Ishikawa (cell line): ENCODE results near the gene TECTA.

Experiments
- CEBPB ChIP-seq: IDR thresholded peaks from 2 replicates; pipeline ENCODE4 v1.6.1; 2012
- CREB1 ChIP-seq: IDR thresholded peaks from 2 replicates; pipeline ENCODE4 v1.6.1; 2012; ENCODE audit warnings: low read depth
- EGR1 ChIP-seq: IDR thresholded peaks from 2 replicates; pipeline ENCODE4 v1.6.1; 2012
- EP300 ChIP-seq: IDR thresholded peaks from 2 replicates; pipeline ENCODE4 v1.6.1; 2012; ENCODE audit warnings: borderline replicate concordance
- FOXM1 ChIP-seq: IDR thresholded peaks from 2 replicates; pipeline ENCODE4 v1.6.1; 2012; ENCODE audit warnings: low read depth, borderline replicate concordance
- NFIC ChIP-seq: IDR thresholded peaks from 2 replicates; pipeline ENCODE4 v1.6.1; 2012
- RAD21 ChIP-seq: IDR thresholded peaks from 2 replicates; pipeline ENCODE4 v1.6.1; 2012; ENCODE audit warnings: low read depth
- TAF1 ChIP-seq: IDR thresholded peaks from 2 replicates; pipeline ENCODE4 v1.6.1; 2012; ENCODE audit warnings: low read depth, mild to moderate bottlenecking
- TCF12 ChIP-seq: IDR thresholded peaks from 2 replicates; pipeline ENCODE4 v1.6.1; 2012; ENCODE audit warnings: low read depth
- TEAD4 ChIP-seq: IDR thresholded peaks from 2 replicates; pipeline ENCODE4 v1.6.1; 2012
- YY1 ChIP-seq: IDR thresholded peaks from 2 replicates; pipeline ENCODE4 v1.6.1; 2012; ENCODE audit warnings: low read depth
- ZBTB7A ChIP-seq: IDR thresholded peaks from 2 replicates; pipeline ENCODE4 v1.6.1; 2012; ENCODE audit warnings: low read depth
- TF ChIP-seq, protein P1 (sequence below): IDR thresholded peaks from 2 replicates; pipeline ENCODE4 v1.6.1; 2012
- TF ChIP-seq, protein P2 (sequence below): IDR thresholded peaks from 2 replicates; pipeline ENCODE4 v1.6.1; 2012
- TF ChIP-seq, protein P3 (sequence below): IDR thresholded peaks from 2 replicates; pipeline ENCODE4 v1.6.1; 2012; ENCODE audit warnings: low read depth, mild to moderate bottlenecking

The TECTA gene

DNA sequence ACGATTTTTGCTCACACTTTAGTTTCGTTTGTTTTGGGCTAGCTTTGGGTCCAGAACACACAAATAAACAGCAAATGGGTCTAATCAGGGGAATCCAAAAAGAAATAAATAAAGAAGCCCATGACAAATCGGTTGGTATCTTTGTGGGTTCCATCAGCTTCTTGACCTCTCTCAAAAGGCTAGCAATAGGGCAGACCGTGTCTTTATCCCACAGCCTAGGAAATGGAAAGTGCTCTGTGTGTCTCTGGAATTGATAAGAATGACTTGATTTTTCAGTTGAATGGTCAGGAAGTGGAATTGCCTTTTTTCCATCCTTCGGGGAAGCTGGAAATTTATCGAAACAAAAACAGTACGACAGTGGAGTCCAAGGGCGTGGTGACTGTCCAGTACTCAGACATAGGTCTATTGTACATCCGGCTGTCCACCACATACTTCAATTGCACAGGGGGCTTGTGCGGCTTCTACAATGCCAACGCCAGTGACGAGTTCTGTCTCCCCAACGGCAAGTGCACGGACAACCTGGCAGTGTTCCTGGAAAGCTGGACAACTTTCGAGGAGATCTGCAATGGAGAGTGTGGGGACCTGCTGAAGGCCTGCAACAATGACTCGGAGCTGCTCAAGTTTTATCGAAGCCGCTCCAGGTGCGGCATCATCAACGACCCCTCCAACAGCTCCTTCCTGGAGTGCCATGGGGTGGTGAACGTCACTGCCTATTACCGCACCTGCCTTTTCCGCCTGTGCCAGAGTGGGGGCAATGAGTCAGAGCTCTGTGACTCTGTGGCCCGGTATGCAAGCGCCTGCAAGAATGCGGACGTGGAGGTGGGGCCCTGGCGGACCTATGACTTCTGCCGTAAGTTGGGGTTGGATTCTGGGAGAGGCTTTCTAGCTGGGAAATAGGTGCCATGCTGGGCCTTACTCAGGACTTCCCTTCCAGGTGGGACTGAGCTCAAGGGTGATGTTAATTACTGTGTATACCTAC, 28.6 kb downstream of the TECTA start:
- TF ChIP-seq TEAD4 (peak; percentile 67), RAD21 (no peak)
- TF ChIP-seq, protein P1, sequence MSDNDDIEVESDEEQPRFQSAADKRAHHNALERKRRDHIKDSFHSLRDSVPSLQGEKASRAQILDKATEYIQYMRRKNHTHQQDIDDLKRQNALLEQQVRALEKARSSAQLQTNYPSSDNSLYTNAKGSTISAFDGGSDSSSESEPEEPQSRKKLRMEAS, result no peak

DNA sequence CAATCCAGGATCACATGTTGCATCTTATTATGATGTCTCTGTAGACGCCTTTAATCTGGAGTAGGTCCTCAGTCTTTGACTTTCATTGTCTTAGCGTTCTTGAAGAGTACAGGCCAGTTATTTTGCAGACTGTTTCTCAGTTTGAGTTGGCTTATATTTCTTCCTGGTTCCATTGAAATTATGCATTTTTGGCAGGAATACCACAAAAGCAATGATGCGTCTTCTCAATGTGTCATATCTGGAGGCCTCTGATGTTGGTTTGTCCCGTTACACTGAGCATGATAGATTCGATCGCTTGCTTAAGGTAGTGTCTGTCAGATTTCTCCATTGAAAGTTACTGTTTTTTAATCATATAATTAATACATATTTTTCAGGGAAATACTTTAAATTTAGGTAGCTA, 30.6 kb downstream of the TECTA start:
- TF ChIP-seq CEBPB (no peak), TAF1 (no peak), RAD21 (no peak), EP300 (no peak), CREB1 (no peak), NFIC (no peak), TCF12 (no peak), YY1 (no peak), EGR1 (no peak), TEAD4 (no peak)
- TF ChIP-seq, protein P2, sequence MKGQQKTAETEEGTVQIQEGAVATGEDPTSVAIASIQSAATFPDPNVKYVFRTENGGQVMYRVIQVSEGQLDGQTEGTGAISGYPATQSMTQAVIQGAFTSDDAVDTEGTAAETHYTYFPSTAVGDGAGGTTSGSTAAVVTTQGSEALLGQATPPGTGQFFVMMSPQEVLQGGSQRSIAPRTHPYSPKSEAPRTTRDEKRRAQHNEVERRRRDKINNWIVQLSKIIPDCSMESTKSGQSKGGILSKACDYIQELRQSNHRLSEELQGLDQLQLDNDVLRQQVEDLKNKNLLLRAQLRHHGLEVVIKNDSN, result no peak
- TF ChIP-seq, protein P3, sequence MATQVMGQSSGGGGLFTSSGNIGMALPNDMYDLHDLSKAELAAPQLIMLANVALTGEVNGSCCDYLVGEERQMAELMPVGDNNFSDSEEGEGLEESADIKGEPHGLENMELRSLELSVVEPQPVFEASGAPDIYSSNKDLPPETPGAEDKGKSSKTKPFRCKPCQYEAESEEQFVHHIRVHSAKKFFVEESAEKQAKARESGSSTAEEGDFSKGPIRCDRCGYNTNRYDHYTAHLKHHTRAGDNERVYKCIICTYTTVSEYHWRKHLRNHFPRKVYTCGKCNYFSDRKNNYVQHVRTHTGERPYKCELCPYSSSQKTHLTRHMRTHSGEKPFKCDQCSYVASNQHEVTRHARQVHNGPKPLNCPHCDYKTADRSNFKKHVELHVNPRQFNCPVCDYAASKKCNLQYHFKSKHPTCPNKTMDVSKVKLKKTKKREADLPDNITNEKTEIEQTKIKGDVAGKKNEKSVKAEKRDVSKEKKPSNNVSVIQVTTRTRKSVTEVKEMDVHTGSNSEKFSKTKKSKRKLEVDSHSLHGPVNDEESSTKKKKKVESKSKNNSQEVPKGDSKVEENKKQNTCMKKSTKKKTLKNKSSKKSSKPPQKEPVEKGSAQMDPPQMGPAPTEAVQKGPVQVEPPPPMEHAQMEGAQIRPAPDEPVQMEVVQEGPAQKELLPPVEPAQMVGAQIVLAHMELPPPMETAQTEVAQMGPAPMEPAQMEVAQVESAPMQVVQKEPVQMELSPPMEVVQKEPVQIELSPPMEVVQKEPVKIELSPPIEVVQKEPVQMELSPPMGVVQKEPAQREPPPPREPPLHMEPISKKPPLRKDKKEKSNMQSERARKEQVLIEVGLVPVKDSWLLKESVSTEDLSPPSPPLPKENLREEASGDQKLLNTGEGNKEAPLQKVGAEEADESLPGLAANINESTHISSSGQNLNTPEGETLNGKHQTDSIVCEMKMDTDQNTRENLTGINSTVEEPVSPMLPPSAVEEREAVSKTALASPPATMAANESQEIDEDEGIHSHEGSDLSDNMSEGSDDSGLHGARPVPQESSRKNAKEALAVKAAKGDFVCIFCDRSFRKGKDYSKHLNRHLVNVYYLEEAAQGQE, result no peak

DNA sequence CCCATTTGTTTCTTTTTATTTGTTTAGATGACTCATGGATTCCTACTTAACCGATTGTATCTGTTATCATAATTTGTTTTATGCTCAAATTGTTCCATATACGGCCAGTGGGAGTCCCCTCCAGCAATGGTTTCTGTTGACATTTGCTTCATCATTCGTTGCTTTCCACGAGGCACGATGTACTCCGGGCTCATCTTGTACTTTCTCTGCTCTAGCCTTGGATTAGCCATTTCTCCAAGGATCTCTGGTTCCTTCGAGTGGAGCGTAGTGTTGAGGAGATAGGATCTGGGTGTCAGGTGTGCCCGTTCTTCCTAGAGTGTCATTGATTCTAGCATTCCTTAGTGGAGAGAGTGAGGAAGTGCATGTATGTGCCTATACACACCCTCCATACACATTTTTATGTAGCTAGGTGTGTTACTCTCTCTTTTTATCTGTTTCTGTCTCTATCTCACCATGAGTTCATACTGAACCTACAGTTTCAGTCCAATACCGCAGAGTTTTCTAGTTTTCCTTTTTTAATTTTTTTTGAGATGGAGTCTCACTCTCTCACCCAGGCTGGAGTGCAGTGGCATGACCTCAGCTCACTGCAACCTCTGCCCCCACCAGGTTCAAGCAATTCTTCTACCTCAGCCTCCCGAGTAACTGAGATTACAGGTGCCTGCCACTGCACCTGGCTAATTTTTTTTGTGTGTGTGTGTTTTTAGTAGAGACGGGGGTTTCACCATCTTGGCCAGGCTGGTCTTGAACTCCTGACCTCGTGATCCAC, 31.4 kb downstream of the TECTA start:
- TF ChIP-seq TEAD4 (no peak), TAF1 (no peak)

DNA sequence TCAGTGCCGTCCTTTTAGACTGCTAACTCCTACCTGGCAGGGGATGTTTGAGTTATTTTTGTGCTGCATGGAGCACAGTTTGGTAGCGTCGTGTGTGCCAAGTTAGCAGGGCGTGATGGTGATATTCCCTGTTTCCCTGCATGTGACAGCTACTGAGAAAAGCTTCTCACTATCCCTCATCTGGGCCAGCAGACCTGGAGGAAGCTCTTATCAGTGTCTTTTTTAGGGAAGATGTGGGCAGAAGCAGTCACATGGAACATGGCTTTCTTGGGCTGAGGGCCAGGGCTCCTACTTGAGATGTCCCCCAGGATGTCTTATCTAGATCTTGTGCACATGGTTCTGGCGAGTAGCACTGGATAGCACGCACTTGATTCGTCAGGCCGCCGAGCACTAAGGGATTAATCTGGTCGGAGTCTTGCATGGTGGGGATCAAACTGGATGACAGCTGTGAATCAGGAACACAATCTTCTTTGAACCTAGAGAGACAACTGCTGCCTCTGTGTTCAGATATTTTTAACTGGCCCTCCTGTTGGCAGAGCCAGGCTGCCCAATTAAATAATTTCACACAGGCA, 33.8 kb downstream of the TECTA start:
- TF ChIP-seq CREB1 (no peak), EGR1 (no peak), TCF12 (no peak), FOXM1 (no peak), CEBPB (no peak), TAF1 (no peak), RAD21 (no peak)
- TF ChIP-seq, protein P3, result no peak
- TF ChIP-seq, protein P1, result no peak
- TF ChIP-seq, protein P2, result no peak

DNA sequence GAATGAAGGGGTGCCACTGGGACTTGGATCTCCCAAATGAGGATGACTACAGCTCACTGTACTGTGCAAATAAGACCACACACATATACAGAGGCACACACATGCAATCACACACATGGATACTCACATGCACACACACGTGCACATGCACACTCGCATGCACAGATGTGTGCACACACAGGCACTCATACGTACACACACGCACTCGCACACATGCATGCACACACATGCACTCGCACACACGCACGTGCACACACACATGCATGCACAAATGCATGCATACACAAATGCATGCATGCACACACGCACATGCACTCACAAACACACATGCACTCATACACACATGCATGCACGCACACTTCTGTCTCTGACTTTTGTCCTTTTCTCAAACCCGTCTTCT, 36.0 kb downstream of the TECTA start:
- TF ChIP-seq FOXM1 (no peak), CEBPB (no peak), CREB1 (no peak), TEAD4 (no peak), TCF12 (no peak), TAF1 (no peak), NFIC (no peak), ZBTB7A (no peak), YY1 (no peak)
- TF ChIP-seq, protein P3, result no peak
- TF ChIP-seq, protein P2, result no peak
